Activated CD8-positive, alpha-beta memory T cell treated with anti-CD3 and anti-CD28 coated beads for 1 hour (primary cell): ENCODE results near the gene ENTR1.

Experiments
- DNase-seq, 2 donors: peaks; one replicate each; pipeline ENCODE4 v3.0.0-alpha.2; 2020; ENCODE audit warnings: low read depth in 1 of 2; ENCODE audit errors: extremely low read depth in 1 of 2

ENTR1 gene

GRCh38 chr9:136399176-136400037 lies 11.0 kb downstream of the ENTR1 start:
- no peak for DNase-seq

- no peak for DNase-seq
These were observed 12.1 kb downstream of the ENTR1 start for GRCh38 chr9:136398286-136398685.

- DNase-seq: no peak
These were observed 12.8 kb downstream of the ENTR1 start for GRCh38 chr9:136397643-136398042.

- DNase-seq: no peak
These were observed 14.2 kb downstream of the ENTR1 start for GRCh38 chr9:136396219-136396515.

DNA sequence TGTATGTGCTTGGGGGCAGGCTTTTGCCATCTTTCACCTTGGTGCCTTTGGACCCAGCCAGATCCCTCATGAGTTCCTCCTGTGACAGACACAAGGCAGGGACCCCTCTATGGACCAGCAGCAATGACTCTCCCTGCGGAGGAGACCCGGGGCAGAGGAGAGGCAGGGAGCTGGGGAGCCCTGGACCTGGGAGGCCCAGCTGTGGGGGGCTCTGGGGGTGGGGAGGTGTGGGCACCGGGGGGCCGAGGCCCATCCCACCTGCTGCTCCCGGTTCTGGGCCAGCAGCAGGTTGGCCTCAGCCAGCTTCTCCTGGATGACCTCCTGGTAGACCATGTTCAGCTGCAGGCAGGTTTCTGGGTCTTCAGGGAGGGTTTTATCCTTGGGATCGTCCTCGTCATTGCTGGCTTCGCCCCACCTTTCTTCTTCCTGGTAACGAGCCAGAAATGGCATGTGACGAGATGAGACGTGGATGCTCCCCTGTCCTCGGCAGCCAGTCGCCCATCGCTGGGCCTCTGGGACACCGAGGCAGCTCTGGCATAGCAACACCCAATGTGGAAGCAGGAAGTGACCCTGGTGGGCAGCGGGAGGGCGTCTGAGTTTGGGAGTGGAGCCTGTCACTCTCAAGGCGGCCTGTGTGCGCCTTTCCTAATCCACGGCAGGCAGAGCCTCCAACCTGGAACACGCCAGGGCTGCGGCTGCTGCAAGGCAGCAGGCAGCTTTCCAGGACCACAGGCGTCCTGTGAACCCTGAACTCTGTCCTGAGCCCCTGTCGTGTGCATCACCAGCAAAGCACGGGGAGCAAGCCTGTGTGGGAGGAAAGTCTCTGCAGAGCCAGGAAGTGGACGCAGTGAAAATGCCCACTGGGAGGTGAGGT lies 14.8 kb downstream of the ENTR1 start:
- DNase-seq: no peak

DNA sequence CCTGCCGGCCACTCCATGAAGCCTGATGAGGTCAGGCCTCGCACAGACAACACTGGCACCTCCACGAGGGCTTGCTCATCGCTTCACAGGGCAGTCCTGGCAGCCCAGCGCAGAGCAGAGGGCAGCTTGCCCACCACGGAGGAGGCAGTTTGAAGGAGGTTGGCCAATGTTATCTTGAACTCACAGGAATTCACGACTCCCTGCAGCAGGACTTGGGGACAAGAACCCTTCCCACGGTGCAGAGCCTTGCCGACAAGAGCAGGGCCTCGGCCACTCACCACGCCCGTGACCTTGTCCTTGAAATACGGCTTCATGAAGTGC lies 15.4 kb downstream of the ENTR1 start:
- no peak for DNase-seq

- no peak for DNase-seq
These were observed 15.9 kb downstream of the ENTR1 start for GRCh38 chr9:136394312-136395019.

DNA sequence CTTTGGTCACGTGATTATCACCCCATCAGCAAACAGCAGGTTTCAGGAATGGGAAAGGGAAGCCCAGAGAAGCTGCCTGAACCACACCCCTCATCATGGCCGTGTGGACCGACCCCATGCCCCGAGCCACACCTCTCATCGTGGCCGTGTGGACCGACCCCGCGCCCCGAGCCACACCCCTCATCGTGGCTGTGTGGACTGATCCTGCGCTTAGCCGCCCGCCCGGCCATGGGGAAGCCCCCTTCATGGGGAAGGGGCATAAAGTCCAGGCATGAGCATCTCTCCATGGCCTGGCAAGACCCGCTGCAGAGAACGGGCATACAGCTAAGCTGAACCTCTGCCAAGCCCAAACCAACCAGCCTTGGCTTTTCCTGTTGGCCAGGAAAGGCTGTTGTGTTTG lies 16.9 kb downstream of the ENTR1 start:
- no peak for DNase-seq

DNA sequence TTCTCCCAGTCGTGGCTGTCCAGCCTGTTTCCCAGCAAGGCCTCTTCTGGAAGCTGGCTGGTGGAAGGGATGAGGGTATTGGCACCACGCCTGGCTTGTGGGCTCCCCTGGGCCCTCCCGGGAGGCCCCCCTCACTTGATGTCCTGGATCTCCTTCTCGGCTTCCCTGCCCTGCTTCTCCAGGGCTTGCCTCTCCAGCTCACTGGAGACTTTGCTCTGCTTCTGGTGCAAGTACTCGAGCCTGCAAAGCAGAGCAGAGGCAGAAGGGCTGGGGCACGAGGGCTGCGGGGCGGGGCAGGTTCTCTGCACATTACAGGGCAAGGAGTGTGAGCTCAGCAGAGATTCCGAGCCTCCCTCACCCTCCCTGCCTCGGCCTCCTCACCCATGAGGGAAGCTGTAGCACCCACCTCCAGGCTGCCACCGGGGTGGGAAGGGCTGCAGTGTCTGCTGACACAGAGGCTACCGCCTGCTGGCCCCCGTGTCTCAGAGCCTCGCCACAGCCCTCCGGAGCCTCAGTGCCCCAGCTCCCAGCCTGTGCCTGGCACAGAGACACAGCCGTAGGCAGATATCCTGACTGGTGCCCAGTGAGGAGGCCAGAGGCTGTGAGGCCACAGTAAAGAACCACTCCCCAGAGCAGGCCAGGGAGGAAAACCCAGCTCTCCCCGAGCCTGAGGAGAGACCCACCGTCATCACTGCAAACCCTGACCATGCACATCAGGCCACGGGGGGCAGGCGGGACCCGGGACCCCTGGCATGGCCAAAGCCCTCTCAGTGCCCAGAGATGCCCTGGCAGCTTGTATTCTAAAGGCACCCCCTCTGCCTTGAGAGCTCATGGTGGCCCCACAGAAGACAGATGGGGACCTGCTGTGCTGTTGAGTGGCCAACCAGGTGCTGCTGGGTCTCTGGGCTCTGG lies 17.6 kb downstream of the ENTR1 start:
- DNase-seq: no peak

- DNase-seq: no peak
These were observed 18.5 kb downstream of the ENTR1 start for GRCh38 chr9:136391737-136392537.

DNA sequence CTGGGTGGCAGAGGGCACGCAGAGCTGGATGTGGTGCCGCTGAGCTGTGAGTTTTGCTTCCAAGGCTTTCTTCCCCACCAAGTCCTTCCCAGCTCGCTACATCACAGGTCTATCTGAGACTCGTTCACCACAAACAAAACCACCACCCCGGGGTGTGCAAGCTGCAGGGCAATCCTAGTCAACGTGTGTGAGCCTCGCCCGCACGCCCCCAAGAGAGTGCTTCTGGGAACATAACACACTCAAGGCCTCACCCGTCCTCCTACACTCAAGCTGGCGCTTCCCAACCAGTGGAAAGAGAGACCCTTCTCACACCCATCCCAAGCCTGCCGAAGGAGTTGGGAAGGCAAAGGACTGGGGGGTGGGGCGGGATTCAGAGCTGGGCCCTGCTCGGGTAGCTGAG lies 21.0 kb downstream of the ENTR1 start:
- no peak for DNase-seq

- DNase-seq: no peak
These were observed 23.2 kb downstream of the ENTR1 start for GRCh38 chr9:136387217-136387616.

DNA sequence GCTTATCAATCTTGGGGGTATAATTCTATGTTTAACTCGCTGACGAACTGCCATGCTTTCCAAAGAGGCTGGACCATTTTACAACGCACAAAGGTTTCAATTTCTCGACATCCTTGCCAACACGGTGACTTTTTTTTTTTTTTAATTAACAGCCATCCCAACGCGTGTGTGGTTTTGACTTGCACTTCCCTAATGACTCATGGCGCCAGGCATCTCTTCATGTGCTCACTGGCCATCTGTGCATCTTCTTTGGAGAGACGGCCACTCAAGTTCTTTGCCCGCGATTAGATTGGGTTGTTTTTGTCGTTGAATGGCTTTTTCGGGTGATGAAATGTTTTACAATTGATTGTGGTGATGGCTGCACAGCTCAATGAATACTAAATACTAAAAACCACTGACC lies 24.4 kb downstream of the ENTR1 start:
- no peak for DNase-seq

GRCh38 chr9:136385015-136385414 lies 25.4 kb downstream of the ENTR1 start:
- DNase-seq: no peak

- DNase-seq: no peak
These were observed 27.0 kb downstream of the ENTR1 start for GRCh38 chr9:136383436-136383835.

DNA sequence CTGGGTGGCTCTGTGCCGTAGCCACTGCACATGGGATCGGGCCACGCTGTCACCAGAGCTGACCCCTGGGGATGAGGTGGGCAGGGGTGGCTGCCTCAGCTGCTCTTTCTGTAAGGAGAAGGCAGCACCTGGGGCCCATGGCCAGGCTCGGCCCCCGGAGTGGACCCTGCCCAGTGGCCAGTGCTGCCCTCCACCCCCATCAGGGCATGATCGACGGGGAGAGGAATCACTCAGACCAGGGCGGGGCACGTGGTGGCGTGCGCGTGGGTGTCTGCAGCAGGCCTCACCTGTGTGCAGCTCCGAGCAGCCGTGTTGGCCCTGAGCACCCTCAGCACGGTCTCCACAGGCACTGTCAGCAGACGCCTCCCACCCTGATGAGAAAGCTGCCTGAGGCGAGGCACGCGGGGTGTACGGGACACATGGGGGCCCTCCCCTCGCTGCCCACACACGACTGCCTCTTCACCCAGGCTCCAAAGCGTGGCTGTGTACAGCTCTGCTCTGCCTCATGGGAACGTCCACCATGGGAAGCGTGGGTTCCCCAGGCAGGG lies 28.4 kb downstream of the ENTR1 start:
- DNase-seq: no peak

DNA sequence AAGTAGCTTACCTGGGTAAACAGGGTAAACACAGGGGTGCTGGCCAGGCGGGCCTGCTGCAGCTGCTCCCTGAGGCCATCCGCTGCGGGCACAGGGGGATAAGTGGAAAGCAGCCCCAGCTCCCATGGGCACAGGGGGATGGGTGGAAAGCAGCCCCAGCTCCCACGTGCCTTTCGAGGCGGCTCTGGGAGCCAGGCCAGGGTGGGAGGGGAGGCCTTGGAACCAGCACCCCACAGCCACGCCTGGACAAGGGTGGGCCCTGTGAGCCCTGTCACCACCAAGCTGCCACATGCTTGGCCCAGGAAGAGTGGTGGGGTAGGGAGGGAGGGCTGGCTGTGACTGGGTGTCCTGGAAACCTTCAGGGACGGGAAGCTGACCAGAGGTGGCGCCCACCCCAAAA lies 29.1 kb downstream of the ENTR1 start:
- no peak for DNase-seq

DNA sequence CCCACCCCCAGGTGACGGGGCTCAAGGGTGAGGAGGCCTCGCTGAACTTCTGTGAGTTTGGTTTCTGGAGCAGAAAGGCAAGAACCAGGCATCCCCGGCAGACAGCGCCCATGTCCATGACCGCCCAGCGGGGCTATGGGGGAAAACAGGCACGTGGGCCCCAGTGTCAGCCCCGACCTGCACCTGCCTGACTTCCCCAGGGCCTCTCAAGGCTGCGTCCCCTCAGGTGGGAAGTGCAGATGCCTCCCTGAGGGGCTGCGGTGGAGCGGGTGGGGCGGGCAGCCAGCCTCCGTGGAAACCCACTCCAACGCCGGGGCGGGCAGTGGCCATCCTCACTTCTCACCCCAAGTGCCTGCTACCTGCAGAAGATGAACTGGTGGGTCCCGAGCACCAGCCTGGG lies 30.0 kb downstream of the ENTR1 start:
- DNase-seq: no peak

DNA sequence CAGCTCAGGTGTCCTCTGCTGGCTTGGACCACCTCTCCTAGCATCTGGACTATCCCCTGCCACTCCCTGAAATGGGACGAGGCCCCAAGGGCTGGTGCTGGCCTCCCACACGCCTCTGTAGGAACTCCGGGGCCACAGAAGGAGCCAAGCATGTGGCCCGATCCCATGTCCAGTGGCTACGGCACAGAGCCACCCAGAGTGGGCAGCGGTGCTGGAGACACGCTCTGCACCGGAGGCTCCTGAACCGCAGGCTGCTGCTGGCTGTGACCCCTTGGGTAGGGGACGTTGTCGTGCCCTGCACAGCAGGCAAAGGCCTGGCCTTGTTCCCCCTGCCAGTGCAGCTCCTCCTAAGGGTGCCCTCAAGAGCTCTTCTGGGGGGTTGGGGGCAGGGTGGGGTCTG lies 30.5 kb downstream of the ENTR1 start:
- DNase-seq: no peak

DNA sequence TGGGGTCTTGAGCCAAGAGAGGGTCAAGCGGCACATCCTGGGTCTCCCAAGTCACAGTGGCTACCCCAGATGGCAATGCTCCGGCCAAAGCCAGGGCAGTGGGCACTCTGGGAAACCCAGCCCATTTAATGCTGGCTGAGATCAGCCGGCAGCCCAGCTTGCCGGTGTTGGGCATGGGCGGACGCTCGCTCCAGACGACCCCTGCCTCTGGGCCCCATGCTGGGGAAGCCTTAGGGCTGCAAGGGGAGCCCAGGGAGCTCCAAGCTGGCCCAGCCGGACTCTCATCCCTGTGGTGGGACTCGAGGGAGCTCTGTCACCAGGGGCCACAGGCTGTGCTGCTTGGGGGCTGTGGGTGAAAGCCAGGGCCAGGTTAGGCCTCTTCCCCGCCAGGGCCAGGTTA lies 31.0 kb downstream of the ENTR1 start:
- DNase-seq: no peak
